GM19238 (cell line): Measurements from ENCODE around the gene MAML2.

ENCODE experiments used
- DNase-seq: peaks from one replicate; pipeline ENCODE4 v3.0.0; 2011; ENCODE audit warnings: low spot score; ENCODE audit not compliant: insufficient read length

The MAML2 gene

GRCh38 chr11:96045622-96046456 is 297.2 kb downstream of the MAML2 start:
- DNase-seq, result no peak

GRCh38 chr11:96044747-96045146 is 298.2 kb downstream of the MAML2 start:
- DNase-seq, result no peak

DNA sequence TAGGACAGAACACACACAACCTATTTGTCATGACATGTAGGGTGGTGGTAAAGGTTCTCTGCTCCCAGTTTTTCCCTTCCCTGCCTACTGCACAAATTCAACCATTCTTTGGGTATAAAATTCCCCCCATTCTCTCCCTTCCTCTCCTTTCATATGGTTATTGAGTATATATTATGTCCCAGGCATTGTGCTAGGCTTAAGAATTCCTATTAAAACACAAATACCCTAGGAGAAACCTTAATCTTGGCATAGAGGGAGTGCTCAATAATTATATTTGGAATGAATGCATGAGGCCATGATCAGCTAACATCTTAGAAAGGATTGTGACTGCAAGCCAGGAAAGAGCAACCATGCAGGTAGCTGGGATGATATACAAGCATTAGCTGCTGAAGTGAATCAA is 298.7 kb downstream of the MAML2 start:
- no peak for DNase-seq

DNA sequence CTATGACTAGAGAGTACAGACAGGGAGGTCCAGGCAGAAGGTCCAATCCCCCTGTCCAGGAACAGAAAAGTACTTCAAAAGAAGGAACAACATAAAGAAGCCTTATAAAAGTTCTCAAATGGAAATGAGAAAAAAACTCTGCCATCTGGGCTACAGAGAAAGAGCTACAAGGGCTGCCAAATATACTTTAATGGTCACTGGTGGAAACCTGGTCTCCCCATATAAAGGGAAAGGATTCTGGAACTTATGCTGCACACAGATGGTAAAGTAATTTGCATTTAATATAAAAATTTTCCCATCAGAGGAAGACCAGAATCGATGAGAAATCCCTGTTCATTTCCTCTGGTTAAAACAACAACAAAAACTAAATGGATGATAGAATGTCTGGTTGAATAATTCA is 299.7 kb downstream of the MAML2 start:
- no peak for DNase-seq

DNA sequence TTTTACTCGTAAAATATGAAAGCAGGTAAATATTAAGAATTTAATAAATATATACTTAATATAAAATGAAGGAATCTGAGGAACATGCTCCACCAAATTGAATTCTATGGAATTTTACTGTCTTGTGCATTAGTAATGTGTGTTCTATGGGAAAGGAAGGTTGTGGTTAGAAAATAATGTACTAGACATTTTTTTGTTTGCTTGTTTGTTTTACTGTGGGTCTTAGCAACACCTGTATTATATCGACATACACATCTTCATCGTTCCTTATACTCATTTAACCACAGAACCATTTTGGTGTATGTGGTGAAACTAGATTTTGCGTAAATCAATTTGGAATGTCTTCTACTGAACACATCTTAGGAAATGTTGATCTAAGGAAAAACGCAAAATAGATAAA is 304.9 kb downstream of the MAML2 start:
- DNase-seq, result no peak

DNA sequence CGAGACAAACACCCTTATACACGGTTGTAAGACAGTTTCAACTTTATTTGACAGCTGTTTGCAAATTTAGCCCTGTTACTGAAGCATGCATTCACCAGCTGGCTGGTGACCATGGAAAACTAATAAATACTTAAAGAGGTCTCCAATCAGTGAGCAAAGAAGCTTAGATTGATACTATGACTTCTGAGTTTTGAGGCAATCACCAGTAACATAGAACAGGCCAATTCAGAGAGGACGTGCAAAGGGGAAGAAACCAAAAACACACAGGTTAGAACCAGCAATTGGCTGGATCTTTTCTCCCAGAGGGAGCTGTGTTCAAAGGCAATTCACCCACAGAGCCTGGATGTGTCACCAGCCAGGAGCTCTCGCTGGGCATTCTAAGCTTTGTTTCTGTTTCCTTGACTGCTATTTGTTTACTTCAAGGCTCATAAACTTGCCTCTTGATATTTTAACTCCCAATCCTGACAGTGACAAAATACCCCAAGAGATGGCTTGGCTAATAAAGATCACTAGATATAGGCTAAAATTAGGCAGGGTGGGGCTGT is 305.5 kb downstream of the MAML2 start:
- DNase-seq, result no peak

GRCh38 chr11:96036863-96037262 is 306.1 kb downstream of the MAML2 start:
- no peak for DNase-seq

- no peak for DNase-seq
Measured at GRCh38 chr11:96035740-96036078, 307.3 kb downstream of the MAML2 start.

- no peak for DNase-seq
Measured at GRCh38 chr11:96035031-96035739, 307.8 kb downstream of the MAML2 start.

- DNase-seq, result no peak
Measured at GRCh38 chr11:96033599-96033998, 309.4 kb downstream of the MAML2 start.

DNA sequence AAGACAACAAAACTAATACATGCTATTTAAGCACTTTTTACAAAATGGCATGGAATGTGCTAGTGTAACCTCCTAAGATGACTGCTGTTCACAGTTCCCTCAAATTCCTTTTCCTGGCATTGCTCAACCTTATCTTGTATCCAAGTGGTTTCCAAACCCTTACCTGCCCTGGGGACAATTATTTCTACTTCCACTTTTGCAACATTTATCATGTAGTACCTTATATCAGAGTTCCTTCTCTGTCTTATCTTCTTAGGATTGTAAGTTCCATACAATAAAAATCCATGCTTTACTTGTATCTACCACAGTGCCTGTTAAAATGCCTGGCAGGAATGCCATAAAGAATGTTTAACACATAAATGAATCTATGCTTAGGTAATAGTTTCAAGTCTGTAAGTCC is 309.9 kb downstream of the MAML2 start:
- DNase-seq, result no peak

GRCh38 chr11:96028746-96029145 is 314.2 kb downstream of the MAML2 start:
- DNase-seq, result no peak

DNA sequence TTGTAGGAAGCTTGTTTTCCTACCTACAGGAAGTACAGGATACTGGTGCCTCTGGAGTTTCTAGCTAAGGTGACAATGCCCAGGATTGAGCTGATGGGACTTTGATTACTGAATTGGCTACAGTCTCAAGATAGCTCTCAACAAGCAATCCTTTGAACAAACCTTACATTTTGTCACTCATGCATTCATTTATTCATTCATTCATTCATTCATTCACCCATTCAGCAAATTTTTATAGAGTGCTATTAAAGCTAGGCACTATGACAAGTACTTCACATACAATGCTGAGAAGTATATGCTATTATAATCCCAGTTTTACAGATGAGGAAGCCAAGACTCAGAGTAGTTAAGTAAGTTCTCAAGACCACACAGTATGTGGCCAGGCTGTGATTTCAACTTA is 316.0 kb downstream of the MAML2 start:
- DNase-seq, result no peak

DNA sequence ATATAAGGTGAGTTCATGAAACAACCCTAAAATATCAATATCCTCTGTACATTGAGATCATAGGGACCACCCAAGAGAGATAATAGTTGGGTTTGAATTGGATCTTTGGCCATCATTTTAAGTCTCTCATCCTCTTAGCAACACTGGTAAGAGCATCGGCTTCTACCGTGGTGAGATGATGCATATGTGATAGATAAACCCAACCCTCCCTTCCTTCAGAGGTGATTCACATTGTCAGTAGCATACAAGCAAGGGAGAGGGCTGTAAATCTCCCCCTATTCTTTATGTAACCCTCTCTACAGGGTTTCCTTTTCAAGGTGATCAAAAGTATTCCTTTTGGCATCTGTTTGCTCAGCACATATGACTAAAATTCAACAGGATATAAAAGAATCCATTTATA is 316.7 kb downstream of the MAML2 start:
- DNase-seq, result no peak

DNA sequence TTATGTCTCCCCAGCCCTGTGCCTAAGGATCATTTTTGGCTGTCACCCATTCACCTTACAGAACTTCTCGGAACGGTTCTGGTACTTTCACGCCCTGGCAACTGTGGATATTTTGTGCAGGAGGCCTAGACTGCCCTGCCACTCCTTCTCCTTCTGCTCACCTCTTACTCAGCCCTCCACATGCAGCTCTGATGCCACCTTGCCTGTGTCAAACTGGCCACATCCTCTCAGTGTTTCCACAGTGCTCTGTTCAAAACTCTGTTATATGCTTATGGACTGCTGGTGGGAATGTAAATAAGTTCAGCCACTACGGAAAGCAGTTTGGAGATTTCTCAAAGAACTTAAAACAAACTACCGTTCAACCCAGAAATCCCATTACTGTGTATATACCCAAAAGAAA is 318.3 kb downstream of the MAML2 start:
- DNase-seq, result no peak

DNA sequence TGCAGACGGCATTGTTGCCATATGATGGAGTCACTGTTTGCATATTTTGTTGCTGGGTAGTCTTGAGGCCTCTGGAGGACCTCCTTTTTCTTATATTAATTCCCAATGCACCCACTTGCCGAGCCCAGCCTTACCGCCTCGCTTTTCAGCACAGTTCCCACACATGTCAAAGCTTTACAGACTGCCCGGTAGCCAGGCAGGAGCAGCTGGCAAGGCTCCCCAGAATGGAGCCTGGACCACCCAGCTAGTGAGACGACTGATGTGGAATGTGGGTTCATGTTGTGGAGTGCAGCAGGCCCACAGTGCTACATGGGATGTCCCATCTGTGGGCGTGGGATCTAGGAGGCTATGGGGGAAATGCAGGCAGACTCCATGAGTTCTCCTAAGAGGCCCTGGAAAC is 319.7 kb downstream of the MAML2 start:
- no peak for DNase-seq

GRCh38 chr11:96021901-96022650 is 320.9 kb downstream of the MAML2 start:
- DNase-seq, result no peak

DNA sequence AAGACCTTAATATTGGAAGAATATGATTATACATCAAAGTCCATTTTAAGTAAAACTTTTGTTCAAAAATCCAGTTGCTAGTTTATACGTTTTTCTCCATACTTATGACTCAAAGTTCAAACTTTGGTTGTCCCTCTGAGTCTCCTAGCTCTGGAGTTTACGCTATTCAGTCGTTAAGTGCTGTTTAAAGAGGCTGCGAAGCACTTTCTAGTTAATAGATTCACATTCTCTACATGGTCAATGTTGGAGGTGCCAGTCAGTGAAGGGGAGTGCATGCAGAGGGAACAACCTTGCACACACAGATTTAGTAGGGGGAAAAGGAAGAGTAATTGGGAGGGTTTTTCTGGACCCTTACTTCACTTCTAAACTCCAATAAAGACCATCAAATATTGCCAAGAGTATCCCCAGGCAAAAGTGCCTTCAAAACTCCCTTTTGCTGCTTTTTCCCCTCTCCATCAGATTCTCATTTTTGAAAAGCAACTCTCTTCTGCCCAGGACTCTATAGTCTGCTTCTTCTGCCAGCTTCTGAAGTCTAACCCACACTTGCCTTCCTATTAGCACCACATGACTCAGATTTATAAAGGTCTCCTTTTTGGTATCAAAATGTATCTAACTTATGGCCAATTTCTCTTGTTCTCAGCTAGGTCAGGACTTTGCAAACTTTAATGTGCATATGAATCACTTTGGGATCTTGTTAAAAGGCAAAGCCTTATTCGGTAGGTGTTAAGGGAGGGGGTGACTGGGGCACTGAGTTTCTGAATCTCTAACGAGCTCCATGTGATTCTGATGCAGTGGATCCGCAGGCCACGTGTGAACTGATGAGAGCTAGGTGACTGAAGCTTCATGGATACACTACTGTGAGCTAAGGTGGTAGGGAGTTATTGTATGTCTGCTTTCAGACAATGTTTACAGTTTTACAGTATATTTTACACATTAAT is 322.9 kb downstream of the MAML2 start:
- no peak for DNase-seq

DNA sequence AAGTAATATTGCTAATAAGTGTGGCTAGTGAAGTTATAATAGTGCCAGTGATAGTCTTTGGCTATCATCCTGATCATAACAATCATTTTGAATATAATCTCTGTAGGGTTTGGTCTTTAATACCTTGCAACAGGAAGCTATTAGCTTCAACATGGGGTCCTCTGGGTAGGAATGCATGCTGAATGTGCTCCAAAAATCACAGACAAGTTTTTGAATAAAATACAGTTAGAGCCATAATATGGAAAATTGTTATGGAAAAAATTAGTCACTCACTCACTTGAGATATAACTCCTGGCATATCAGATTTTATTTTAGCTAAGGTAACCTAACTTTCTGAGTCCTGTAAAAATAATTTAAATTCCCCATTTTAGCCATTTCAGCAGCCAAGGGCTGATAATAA is 323.7 kb downstream of the MAML2 start:
- DNase-seq, result no peak

- DNase-seq, result no peak
Measured at GRCh38 chr11:96017856-96018255, 325.1 kb downstream of the MAML2 start.

GRCh38 chr11:96016978-96017502 is 326.0 kb downstream of the MAML2 start:
- DNase-seq, result no peak
